HepG2 (cell line): ENCODE measurements around the gene GNG13. TPM values are rescaled to one million over a fixed set of nuclear protein-coding genes. Genes with fewer than 3 reads are reported as not detected.

Experiments
- ATAC-seq: fragments of 200-7000 bp; cut with Tn5 transposase; 3 replicates; pipeline ENCODE4 v1.9.1; 2020; ENCODE audit warnings: mild to moderate bottlenecking, moderate library complexity
- BruUV-seq: library from RNA; stranded (reverse); fragments of 400-500 nt; replicated peaks from 2 replicates; lab custom pipeline; 2021; lab: Mats Ljungman, UMichigan
- CTCF ChIA-PET: fragments of 300-600 bp; formaldehyde crosslinking; extraction: SDS; loops from one replicate; lab custom pipeline; 2021; ENCODE audit warnings: low total read pairs, inconsistent platforms, low intra/inter-chr PET ratio; lab: Yijun Ruan, JAX
- POLR2A ChIA-PET: fragments of 350-600 bp; sonication (Branson Sonifier 250); formaldehyde crosslinking; loops from one replicate; lab custom pipeline; 2020; ENCODE audit warnings: antibody characterized with exemption, inconsistent platforms; lab: Yijun Ruan, JAX
- DNase-seq: peaks from one replicate; pipeline ENCODE4 v3.0.0-alpha.2; 2015; ENCODE audit warnings: low spot score
- FAIRE-seq: peaks from 3 replicates; lab custom pipeline; 2011; peaks lifted over from hg19 to GRCh38; lab: Jason Lieb, UNC
- H2AFZ ChIP-seq: one replicate; pipeline ENCODE4 v1.6.1; 2011; ENCODE audit warnings: low read length, inconsistent platforms
- H3K27ac ChIP-seq: fragments of 300-600 bp; 3 replicates; pipeline ENCODE4 v1.8.0; 2011; ENCODE audit warnings: mixed run types, mild to moderate bottlenecking, mixed read lengths, low read length, inconsistent platforms; ENCODE audit not compliant: insufficient read depth; ENCODE audit errors: extremely low read length
- H3K27me3 ChIP-seq, 2 experiments: fragments of 200-600 bp in 1 of 2; 2 replicates in 1 of 2; 3 replicates in 1 of 2; pipeline versions ENCODE4 v1.6.0 to v1.8.0; 2011; ENCODE audit warnings: low read length in 2 of 2, mild to moderate bottlenecking in 2 of 2, moderate library complexity in 2 of 2, inconsistent platforms in 1 of 2; ENCODE audit not compliant: insufficient read depth in 2 of 2, control insufficient read depth in 1 of 2
- H3K36me3 ChIP-seq, 2 experiments: fragments of 200-600 bp in 1 of 2; replicated peaks in 1 of 2; 2 replicates in 1 of 2; 3 replicates in 1 of 2; pipeline versions ENCODE4 v1.5.1 to v1.8.0; 2011; ENCODE audit warnings: low read length in 2 of 2, inconsistent platforms in 1 of 2; ENCODE audit not compliant: insufficient read depth in 2 of 2, control insufficient read depth in 1 of 2
- H3K4me1 ChIP-seq: 2 replicates; pipeline ENCODE4 v1.5.1; 2012; ENCODE audit warnings: low read length, inconsistent platforms; ENCODE audit not compliant: insufficient read depth
- H3K4me2 ChIP-seq: 2 replicates; pipeline ENCODE4 v1.6.0; 2011; ENCODE audit warnings: low read depth, low read length, inconsistent platforms
- H3K4me3 ChIP-seq, 3 experiments: fragments of 200-600 bp in 1 of 3; sonication (generic), shearing (Covaris generic) in 1 of 3; replicated peaks in 1 of 3; 2 replicates each; pipeline ENCODE4 v1.5.1; 2011 to 2016; ENCODE audit warnings: low read length in 3 of 3, inconsistent platforms in 2 of 3, low read depth in 2 of 3, mild to moderate bottlenecking in 2 of 3, control low read depth in 1 of 3, mixed read lengths in 1 of 3; ENCODE audit not compliant: insufficient read depth in 1 of 3
- H3K79me2 ChIP-seq: one replicate; pipeline ENCODE4 v1.6.1; 2011; ENCODE audit warnings: low read length, inconsistent platforms; ENCODE audit not compliant: insufficient read depth
- H3K9ac ChIP-seq: 2 replicates; pipeline ENCODE4 v1.6.0; 2011; ENCODE audit warnings: mild to moderate bottlenecking, low read depth, low read length, inconsistent platforms; ENCODE audit not compliant: insufficient read depth
- H3K9me3 ChIP-seq: 2 replicates; pipeline ENCODE4 v1.5.1; 2012; ENCODE audit warnings: mild to moderate bottlenecking, low read length
- H4K20me1 ChIP-seq: 2 replicates; pipeline ENCODE4 v1.6.0; 2011; ENCODE audit warnings: inconsistent platforms, mild to moderate bottlenecking, low read length, moderate library complexity; ENCODE audit not compliant: insufficient read depth
- EZH2 ChIP-seq: conservative IDR thresholded peaks from 2 replicates; pipeline ENCODE4 v1.6.1; 2012; ENCODE audit warnings: mild to moderate bottlenecking, low read depth, low read length, moderate library complexity
- HNRNPL ChIP-seq: fragments of 200-400 bp; formaldehyde crosslinking; IDR thresholded peaks from 2 replicates; pipeline ENCODE4 v1.6.1; 2017; ENCODE audit warnings: mild to moderate bottlenecking, low read depth, low read length
- ZNF383 ChIP-seq: sonication (generic); formaldehyde crosslinking; IDR thresholded peaks from 2 replicates; pipeline ENCODE4 v1.4.0; 2020; ENCODE audit warnings: missing genetic modification reagents, mild to moderate bottlenecking, borderline replicate concordance
- ZNF766 ChIP-seq: sonication (generic); formaldehyde crosslinking; IDR thresholded peaks from 2 replicates; pipeline ENCODE4 v1.5.0; 2020; ENCODE audit warnings: missing genetic modification reagents, borderline replicate concordance
- WGBS: methylation state at CpG from one replicate; pipeline ENCODE4 v1.1.6; 2017; ENCODE audit warnings: low lambda C conversion rate; 5-methylcytosine and 5-hydroxymethylcytosine counted together
- in situ Hi-C: cut with HindIII; loops from 2 replicates; pipeline ENCODE4 v1.10.0; 2017; ENCODE audit warnings: low pct_unique_long_range_greater_than_20kb; ENCODE audit not compliant: extremely low pct_ligation_motif_present
- intact Hi-C: fragments of 100-400 bp; cut with micrococcal nuclease; formaldehyde crosslinking; loops from one replicate; pipeline ENCODE4 v1.10.0; 2022; ENCODE audit not compliant: unreplicated experiment
- polyA plus RNA-seq, 8 experiments: library from polyadenylated mRNA; depleted of rRNA in 3 of 8; stranded (reverse) in 7 of 8; unstranded in 1 of 8; fragments of >200 nt; fragmentation: Illumina TruSeq in 4 of 8; extraction: Trizol in 4 of 8; gene quantifications; 2 replicates each; pipeline versions ENCODE4 v1.2.1 to v1.2.3, GENCODE V29; 2011 to 2016; ENCODE audit warnings: low read depth in 4 of 8, missing spikeins in 1 of 8, mixed read lengths in 1 of 8; ENCODE audit not compliant: insufficient read depth in 1 of 8
- total RNA-seq, 5 experiments: library from RNA; depleted of rRNA; stranded (reverse); fragments of >200 nt; fragmentation: Illumina TruSeq; extraction: Trizol; gene quantifications; 2 replicates each; pipeline ENCODE4 v1.2.3, GENCODE V29; 2016; ENCODE audit warnings: low read depth in 1 of 5

GNG13 gene
- total and polyA plus RNA-seq, 2 of the 13 experiments (the other 11 are each of a cell fraction or from before 2014, with no cell fraction given) = not detected

GRCh38 chr16:778447-778846, 22.1 kb downstream of the GNG13 start:
- BruUV-seq = no TSS peak
- Histone ChIP-seq H3K4me2 (no peak overlapping the region), H3K36me3 (no peaks in the 10 kb centered on the region), H3K9ac (no peak overlapping the region), H3K79me2 (no peaks in the 10 kb centered on the region), H2AFZ (no peak overlapping the region), H3K27ac (no peak overlapping the region), H3K9me3 (no peaks in the 10 kb centered on the region), H3K4me1 (no peaks in the 10 kb centered on the region), H3K4me3 (no peak overlapping the region), H4K20me1 (0 out of 2 replicates have a peak, but pooled peaks cover 2% of the 10 kb centered on the region), H3K27me3 (peaks cover 16 to 77% of the 10 kb centered on the region in 2 experiments)
- ChIA-PET CTCF (no interaction called here), POLR2A (no interaction called here)
- 48% methylated on average over 5 of the region's 11 CpGs for WGBS
- FAIRE-seq = no peak
- intact Hi-C loops = no loop called here
- 0 out of 2 replicates have a peak, but pooled peaks have one; percentile 53 for TF ChIP-seq HNRNPL
- no peak for TF ChIP-seq ZNF383 (CRISPR knock-in tag)
- ATAC-seq = no peak
- DNase-seq = no peak
- in situ Hi-C loops = no loop called here

DNA sequence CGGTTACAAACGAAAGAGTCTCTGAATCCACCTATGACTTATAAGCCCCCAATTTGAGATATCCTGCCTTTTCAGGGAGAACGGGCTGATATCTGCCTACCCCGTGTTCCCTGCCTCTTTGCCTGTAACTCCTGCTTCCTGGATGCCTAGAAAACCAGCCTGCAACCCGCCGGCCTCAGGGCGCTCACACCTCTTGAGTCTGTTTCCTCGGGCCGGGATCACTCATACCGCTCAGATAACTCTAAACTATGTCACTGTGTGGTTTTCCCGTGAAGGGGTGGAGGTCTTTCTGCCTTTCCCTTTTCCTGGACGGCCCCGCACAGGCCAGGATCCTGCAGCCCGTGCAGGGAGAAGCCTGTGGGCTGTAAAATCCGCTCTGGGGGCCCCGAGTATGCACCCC, 22.7 kb downstream of the GNG13 start:
- Histone ChIP-seq H3K4me2 (no peak overlapping the region), H3K27me3 (peaks cover 15 to 71% of the 10 kb centered on the region in 2 experiments), H2AFZ (no peak overlapping the region), H3K9ac (no peak overlapping the region), H3K9me3 (no peaks in the 10 kb centered on the region), H3K4me3 (no peak overlapping the region), H3K79me2 (no peaks in the 10 kb centered on the region), H4K20me1 (0 out of 2 replicates have a peak, but pooled peaks cover 2% of the 10 kb centered on the region), H3K27ac (no peak overlapping the region), H3K36me3 (no peaks in the 10 kb centered on the region), H3K4me1 (no peaks in the 10 kb centered on the region)
- POLR2A ChIA-PET = no interaction called here
- intact Hi-C loops (no loop called here), in situ Hi-C loops (no loop called here)
- WGBS = 19% methylated on average over 12 of the region's 16 CpGs
- FAIRE-seq = no peak
- TF ChIP-seq EZH2 (0 out of 2 replicates have a peak, but pooled peaks have one; percentile 37), ZNF766 (CRISPR knock-in tag) (no peak)
- CTCF ChIA-PET = no interaction called here
- DNase-seq = no peak
- BruUV-seq = no TSS peak
- no peak for ATAC-seq
